Stomach (tissue), 9 donors: Measurements from ENCODE around the gene TTC27. TPM values are rescaled to one million over a fixed set of nuclear protein-coding genes. Genes with fewer than 3 reads are reported as not detected.

ENCODE experiments used
- DNase-seq, 2 donors: peaks; one replicate each; pipeline versions ENCODE4 v3.0.0 to v3.0.0-alpha.2; 2013 to 2019
- H3K27ac ChIP-seq, 5 donors: fragments of 200-600 bp in 4 of 5; sonication (generic) in 4 of 5; one replicate each; pipeline ENCODE4 v1.5.1; 2013 to 2019; ENCODE audit warnings: mild to moderate bottlenecking in 1 of 5, moderate library complexity in 1 of 5
- H3K27me3 ChIP-seq, 3 donors: fragments of 200-600 bp; sonication (generic); one replicate each; pipeline ENCODE4 v1.5.1; 2017 to 2019; ENCODE audit warnings: mixed run types in 1 of 3
- H3K36me3 ChIP-seq, 4 donors: fragments of 200-600 bp; sonication (generic); 1 replicate in 3 of 4; 2 replicates in 1 of 4; pipeline ENCODE4 v1.5.1; 2016 to 2019
- H3K4me1 ChIP-seq, 4 donors: fragments of 200-600 bp; sonication (generic); one replicate each; pipeline ENCODE4 v1.5.1; 2016 to 2019
- H3K4me3 ChIP-seq, 4 donors: fragments of 200-600 bp; sonication (generic) in 3 of 4; one replicate each; pipeline ENCODE4 v1.5.1; 2016 to 2019; ENCODE audit warnings: mild to moderate bottlenecking in 1 of 4
- H3K9me3 ChIP-seq, 4 donors: fragments of 200-600 bp; sonication (generic); one replicate each; pipeline ENCODE4 v1.5.1; 2016 to 2019
- EP300 ChIP-seq: sonication (generic); formaldehyde crosslinking; IDR thresholded peaks from one replicate; pipeline ENCODE4 v1.6.1; 2017; ENCODE audit warnings: antibody characterized with exemption
- POLR2A ChIP-seq, 4 donors: fragments of 450-650 bp; IDR thresholded peaks; one replicate each; pipeline ENCODE4 v1.6.1; 2016; ENCODE audit warnings: antibody characterized with exemption in 4 of 4, control low read depth in 2 of 4, mild to moderate bottlenecking in 1 of 4, moderate library complexity in 1 of 4
- POLR2AphosphoS5 ChIP-seq, 3 donors: sonication (generic); formaldehyde crosslinking; IDR thresholded peaks; one replicate each; pipeline ENCODE4 v1.6.1; 2016; ENCODE audit warnings: antibody characterized with exemption in 3 of 3
- WGBS, 5 donors: extraction: QIAGEN DNeasy Blood & Tissue Kit in 3 of 5; methylation state at CpG; one replicate each; pipeline versions ENCODE4 v1.1.5 to v1.1.7; 2013 to 2018; 5-methylcytosine and 5-hydroxymethylcytosine counted together
- intact Hi-C: fragments of 100-400 bp; cut with DNase I; formaldehyde crosslinking; loops from one replicate; pipeline ENCODE4 v1.15.1; 2023; ENCODE audit warnings: low total_unique reads
- polyA plus RNA-seq, 3 donors: library from polyadenylated mRNA; stranded (reverse); fragments of 200-250 nt; gene quantifications; one replicate each; pipeline ENCODE4 v1.2.3, GENCODE V29; 2013
- total RNA-seq, 5 donors: library from RNA; depleted of rRNA; stranded (reverse); fragments of >200 nt; gene quantifications; one replicate each; pipeline versions ENCODE4 v1.1.0 to v1.2.3, GENCODE V29; 2014 to 2016
- TF ChIP-seq, protein P1 (sequence below), 7 experiments: fragments of 450-650 bp in 4 of 7; fragments of 200-600 bp in 3 of 7; sonication (generic) in 3 of 7; IDR thresholded peaks; one replicate each; pipeline ENCODE4 v1.5.1; 2016 to 2019; ENCODE audit warnings: antibody characterized with exemption in 7 of 7, control low read depth in 2 of 7, mild to moderate bottlenecking in 1 of 7
- donor health status: healthy with polysubstance abuse.
- donor health status: Bipolar disorder and iron deficiency.
- donor health status: healthy.

Gene TTC27
- total and polyA plus RNA-seq, 8 donors: 3.8 to 22.2 (median 5.9) TPM

GRCh38 chr2:32783469-32783868, 155.6 kb downstream of the TTC27 start:
- peaks cover 0 to 72% (median 48%) of the 10 kb centered on the region in 4 donors for H3K36me3 ChIP-seq

GRCh38 chr2:32783933-32784332, 156.1 kb downstream of the TTC27 start:
- intact Hi-C loops: no loop called here
- Histone ChIP-seq H3K27me3 (no peaks in the 10 kb centered on the region), H3K4me3 (no peak overlapping the region), H3K9me3 (peaks cover 0 to 14% (median 6%) of the 10 kb centered on the region in 4 donors), H3K4me1 (no peaks in the 10 kb centered on the region), H3K36me3 (peaks cover 0 to 67% (median 44%) of the 10 kb centered on the region in 4 donors), H3K27ac (no peak overlapping the region)
- DNase-seq: no peak
- 94 to 97% (median 95%) methylated on average over 4 of the region's 4 CpGs for WGBS, 5 donors
- TF ChIP-seq POLR2AphosphoS5 (IDR thresholded peaks at IDR 0.05): no peak
- TF ChIP-seq, protein P1, sequence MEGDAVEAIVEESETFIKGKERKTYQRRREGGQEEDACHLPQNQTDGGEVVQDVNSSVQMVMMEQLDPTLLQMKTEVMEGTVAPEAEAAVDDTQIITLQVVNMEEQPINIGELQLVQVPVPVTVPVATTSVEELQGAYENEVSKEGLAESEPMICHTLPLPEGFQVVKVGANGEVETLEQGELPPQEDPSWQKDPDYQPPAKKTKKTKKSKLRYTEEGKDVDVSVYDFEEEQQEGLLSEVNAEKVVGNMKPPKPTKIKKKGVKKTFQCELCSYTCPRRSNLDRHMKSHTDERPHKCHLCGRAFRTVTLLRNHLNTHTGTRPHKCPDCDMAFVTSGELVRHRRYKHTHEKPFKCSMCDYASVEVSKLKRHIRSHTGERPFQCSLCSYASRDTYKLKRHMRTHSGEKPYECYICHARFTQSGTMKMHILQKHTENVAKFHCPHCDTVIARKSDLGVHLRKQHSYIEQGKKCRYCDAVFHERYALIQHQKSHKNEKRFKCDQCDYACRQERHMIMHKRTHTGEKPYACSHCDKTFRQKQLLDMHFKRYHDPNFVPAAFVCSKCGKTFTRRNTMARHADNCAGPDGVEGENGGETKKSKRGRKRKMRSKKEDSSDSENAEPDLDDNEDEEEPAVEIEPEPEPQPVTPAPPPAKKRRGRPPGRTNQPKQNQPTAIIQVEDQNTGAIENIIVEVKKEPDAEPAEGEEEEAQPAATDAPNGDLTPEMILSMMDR (IDR thresholded peaks at IDR 0.05): no peak
- TF ChIP-seq POLR2A (IDR thresholded peaks at IDR 0.05): no peak
- no peak for TF ChIP-seq EP300

More at GRCh38 chr2:32783469-32783868, 155.6 kb downstream of the TTC27 start:
- WGBS, 5 donors: 85 to 91% (median 88%) methylated on average over 2 of the region's 2 CpGs
- TF ChIP-seq EP300 (no peak), POLR2A (IDR thresholded peaks at IDR 0.05) (no peak), POLR2AphosphoS5 (IDR thresholded peaks at IDR 0.05) (no peak)
- TF ChIP-seq, protein P1 (IDR thresholded peaks at IDR 0.05): no peak
- no peaks in the 10 kb centered on the region for H3K4me1 ChIP-seq
- H3K27me3 ChIP-seq: no peaks in the 10 kb centered on the region
- no peak overlapping the region for H3K27ac ChIP-seq
- intact Hi-C loops: no loop called here
- H3K4me3 ChIP-seq: no peak overlapping the region
- peaks cover 0 to 14% (median 6%) of the 10 kb centered on the region in 4 donors for H3K9me3 ChIP-seq
- no peak for DNase-seq

DNA sequence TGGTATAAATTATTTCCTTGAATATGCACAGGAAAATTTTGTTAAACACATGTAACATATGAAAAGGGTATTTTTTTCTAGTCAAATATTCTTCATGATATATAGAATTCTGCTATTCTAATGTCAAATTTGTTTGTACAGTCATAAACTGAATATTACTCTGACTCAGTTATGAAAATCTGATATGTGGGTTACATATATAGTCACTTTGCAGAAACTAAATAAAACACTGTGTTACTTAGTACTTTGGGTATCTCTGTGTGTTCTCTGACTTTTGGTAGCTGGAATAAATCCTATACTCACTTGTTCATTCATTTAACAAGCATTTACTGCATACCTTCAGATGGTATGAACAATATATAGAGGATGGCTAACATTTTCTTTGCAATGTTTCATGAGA, 159.4 kb downstream of the TTC27 start:
- TF ChIP-seq EP300 (no peak), POLR2A (IDR thresholded peaks at IDR 0.05) (no peak)
- TF ChIP-seq, protein P1 (IDR thresholded peaks at IDR 0.05): no peak
- Histone ChIP-seq H3K4me3 (no peak overlapping the region), H3K27ac (no peak overlapping the region), H3K4me1 (peaks cover 0 to 3% (median 1%) of the 10 kb centered on the region in 4 donors), H3K27me3 (no peaks in the 10 kb centered on the region), H3K36me3 (peaks cover 0 to 38% (median 23%) of the 10 kb centered on the region in 4 donors), H3K9me3 (no peaks in the 10 kb centered on the region)
- DNase-seq: no peak
- intact Hi-C loops: no loop called here

DNA sequence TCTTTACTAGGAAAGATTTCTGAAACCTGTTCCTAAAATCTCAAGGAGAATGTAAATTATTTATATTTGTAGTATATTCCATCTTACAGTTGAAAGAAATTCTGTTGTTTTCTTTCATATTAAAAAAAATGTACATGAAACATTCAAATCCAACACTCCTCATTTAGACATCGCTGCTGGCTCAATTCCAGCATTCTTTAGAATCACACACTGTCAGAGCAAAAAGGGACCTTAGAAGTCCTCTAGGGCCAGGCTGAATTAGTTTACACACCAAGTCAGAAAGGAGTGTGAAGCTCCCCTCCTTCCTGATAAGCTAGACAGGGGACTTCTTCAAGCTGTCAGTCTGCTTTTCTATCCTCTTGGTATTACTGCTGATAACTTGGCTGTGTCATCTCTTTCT, 160.3 kb downstream of the TTC27 start:
- TF ChIP-seq POLR2A (IDR thresholded peaks at IDR 0.05) (no peak), POLR2AphosphoS5 (IDR thresholded peaks at IDR 0.05) (no peak), EP300 (no peak)
- TF ChIP-seq, protein P1 (IDR thresholded peaks at IDR 0.05): no peak
- H3K4me1 ChIP-seq: peaks cover 0 to 8% (median 3%) of the 10 kb centered on the region in 4 donors
- WGBS, 5 donors: 63 to 79% (median 76%) methylated on average over 1 of the region's 1 CpG
- no peak overlapping the region for H3K4me3 ChIP-seq
- H3K27me3 ChIP-seq: no peaks in the 10 kb centered on the region
- H3K27ac ChIP-seq: no peak overlapping the region
- intact Hi-C loops: no loop called here
- no peaks in the 10 kb centered on the region for H3K9me3 ChIP-seq
- H3K36me3 ChIP-seq: peaks cover 0 to 33% (median 18%) of the 10 kb centered on the region in 4 donors
- DNase-seq: no peak
